Hepatocyte (in vitro differentiated cells): ENCODE data around the gene SHMT2. TPM values are rescaled to one million over a fixed set of nuclear protein-coding genes. Genes with fewer than 3 reads are reported as not detected.

Source experiments
- DNase-seq: peaks from one replicate; pipeline ENCODE4 v3.0.0-alpha.2; 2016; ENCODE audit warnings: low spot score
- H2AFZ ChIP-seq: fragments of 200-600 bp; sonication (generic); 2 replicates; pipeline ENCODE4 v1.6.0; 2016; ENCODE audit warnings: antibody characterized with exemption, mild to moderate bottlenecking
- H3K27ac ChIP-seq: fragments of 200-600 bp; sonication (generic); 2 replicates; pipeline ENCODE4 v1.5.1; 2016; ENCODE audit warnings: mild to moderate bottlenecking
- H3K27me3 ChIP-seq: fragments of 200-600 bp; sonication (generic); 2 replicates; pipeline ENCODE4 v1.6.1; 2016
- H3K36me3 ChIP-seq: fragments of 200-600 bp; sonication (generic); replicated peaks from 2 replicates; pipeline ENCODE4 v1.5.1; 2016; ENCODE audit warnings: low read depth; ENCODE audit not compliant: insufficient read depth
- H3K4me1 ChIP-seq: fragments of 200-600 bp; sonication (generic); 2 replicates; pipeline ENCODE4 v1.5.1; 2016; ENCODE audit warnings: mild to moderate bottlenecking, moderate library complexity; ENCODE audit not compliant: insufficient read depth
- H3K4me2 ChIP-seq: fragments of 200-600 bp; sonication (generic); 2 replicates; pipeline ENCODE4 v1.6.0; 2016
- H3K4me3 ChIP-seq: fragments of 200-600 bp; sonication (generic); 2 replicates; pipeline ENCODE4 v1.5.1; 2016; ENCODE audit warnings: mild to moderate bottlenecking
- H3K79me2 ChIP-seq: fragments of 200-600 bp; sonication (generic); 2 replicates; pipeline ENCODE4 v1.6.0; 2017; ENCODE audit warnings: mild to moderate bottlenecking
- H3K9me2 ChIP-seq: fragments of 200-600 bp; sonication (generic); replicated peaks from 2 replicates; pipeline ENCODE4 v1.6.0; 2017; ENCODE audit warnings: mild to moderate bottlenecking; ENCODE audit not compliant: insufficient read depth
- H3K9me3 ChIP-seq: fragments of 200-600 bp; sonication (generic); 2 replicates; pipeline ENCODE4 v1.5.1; 2016; ENCODE audit warnings: low read depth, mild to moderate bottlenecking
- H4K20me1 ChIP-seq: fragments of 200-600 bp; sonication (generic); 2 replicates; pipeline ENCODE4 v1.6.0; 2016; ENCODE audit warnings: mild to moderate bottlenecking; ENCODE audit not compliant: insufficient read depth, poor library complexity, severe bottlenecking
- CTCF ChIP-seq: fragments of 200-600 bp; sonication (generic); IDR thresholded peaks from 2 replicates; pipeline ENCODE4 v1.5.1; 2016; ENCODE audit warnings: antibody characterized with exemption, mild to moderate bottlenecking; ENCODE audit not compliant: poor library complexity
- EZH2 ChIP-seq: fragments of 200-600 bp; sonication (generic); IDR thresholded peaks from 2 replicates; pipeline ENCODE4 v1.6.1; 2016; ENCODE audit warnings: antibody characterized with exemption, mild to moderate bottlenecking, borderline replicate concordance
- EZH2phosphoT487 ChIP-seq: fragments of 200-600 bp; sonication (generic); IDR thresholded peaks from one replicate; pipeline ENCODE4 v1.6.1; 2018; ENCODE audit warnings: antibody characterized with exemption, mild to moderate bottlenecking, low read depth, moderate library complexity; ENCODE audit not compliant: unreplicated experiment, severe bottlenecking
- WGBS: methylation state at CpG from one replicate; pipeline ENCODE4 v1.1.6; 2016; ENCODE audit warnings: low lambda C conversion rate; ENCODE audit errors: missing lambda C conversion rate; 5-methylcytosine and 5-hydroxymethylcytosine counted together
- polyA plus RNA-seq: library from polyadenylated mRNA; unstranded; fragments of >200 nt; fragmentation: Nextera tagmentation; extraction: Ambion mirVana; gene quantifications from 2 replicates; pipeline ENCODE4 v1.2.1, GENCODE V29; 2016
- total RNA-seq: library from RNA; depleted of rRNA; stranded (reverse); fragments of >200 nt; gene quantifications from 2 replicates; pipeline ENCODE4 v1.2.3, GENCODE V29; 2014

SHMT2 gene
- total and polyA plus RNA-seq, 2 experiments from 2014 or later: 126 to 168 TPM

GRCh38 chr12:57240066-57240921 lies 10.8 kb downstream of the SHMT2 start:
- 2% methylated on average over 61 of the region's 72 CpGs for WGBS
- Histone ChIP-seq H3K27ac (no peak overlapping the region), H3K9me3 (no peaks in the 10 kb centered on the region), H3K4me2 (peak overlapping the region; percentile 100), H4K20me1 (peaks cover 5% of the 10 kb centered on the region), H2AFZ (peak overlapping the region; percentile 61), H3K27me3 (peaks cover 76% of the 10 kb centered on the region), H3K36me3 (no peaks in the 10 kb centered on the region), H3K4me3 (peak overlapping the region; percentile 52), H3K9me2 (no peaks in the 10 kb centered on the region), H3K4me1 (peaks cover 59% of the 10 kb centered on the region), H3K79me2 (no peaks in the 10 kb centered on the region)
- peak; percentile 79 for TF ChIP-seq EZH2
- no peak for TF ChIP-seq EZH2phosphoT487
- no peak for TF ChIP-seq CTCF
- DNase-seq: peak; percentile 85

GRCh38 chr12:57240926-57241401 lies 11.5 kb downstream of the SHMT2 start:
- H3K36me3 ChIP-seq: no peaks in the 10 kb centered on the region
- peak overlapping the region; percentile 100 for H3K4me2 ChIP-seq
- H3K4me1 ChIP-seq: peaks cover 59% of the 10 kb centered on the region
- peak overlapping the region; percentile 52 for H3K4me3 ChIP-seq
- WGBS: 15% methylated on average over 19 of the region's 19 CpGs
- no peaks in the 10 kb centered on the region for H3K79me2 ChIP-seq
- no peak overlapping the region for H3K27ac ChIP-seq
- no peak overlapping the region for H2AFZ ChIP-seq
- DNase-seq: no peak
- peaks cover 70% of the 10 kb centered on the region for H3K27me3 ChIP-seq
- H3K9me2 ChIP-seq: no peaks in the 10 kb centered on the region
- no peaks in the 10 kb centered on the region for H3K9me3 ChIP-seq
- TF ChIP-seq EZH2 (peak; percentile 31), EZH2phosphoT487 (no peak)
- H4K20me1 ChIP-seq: peaks cover 5% of the 10 kb centered on the region

GRCh38 chr12:57241402-57242310 lies 12.1 kb downstream of the SHMT2 start:
- no peak overlapping the region for H3K4me3 ChIP-seq
- peaks cover 63% of the 10 kb centered on the region for H3K27me3 ChIP-seq
- no peaks in the 10 kb centered on the region for H3K36me3 ChIP-seq
- H3K27ac ChIP-seq: no peak overlapping the region
- peaks cover 59% of the 10 kb centered on the region for H3K4me1 ChIP-seq
- peaks cover 5% of the 10 kb centered on the region for H4K20me1 ChIP-seq
- no peaks in the 10 kb centered on the region for H3K79me2 ChIP-seq
- WGBS: 17% methylated on average over 48 of the region's 48 CpGs
- no peak for DNase-seq
- no peak overlapping the region for H2AFZ ChIP-seq
- H3K4me2 ChIP-seq: peak overlapping the region; percentile 100
- H3K9me3 ChIP-seq: no peaks in the 10 kb centered on the region
- H3K9me2 ChIP-seq: no peaks in the 10 kb centered on the region
- TF ChIP-seq EZH2 (no peak), EZH2phosphoT487 (no peak), CTCF (no peak)
